Suprapubic skin (tissue), 4 donors: Measurements from ENCODE around the gene BRS3.

ENCODE experiments used
- EP300 ChIP-seq: sonication (generic); formaldehyde crosslinking; IDR thresholded peaks from one replicate; pipeline ENCODE4 v1.6.1; 2017; ENCODE audit warnings: antibody characterized with exemption
- POLR2A ChIP-seq, 2 donors: fragments of 450-650 bp; IDR thresholded peaks; one replicate each; pipeline ENCODE4 v1.6.1; 2017; ENCODE audit warnings: antibody characterized with exemption in 2 of 2, mild to moderate bottlenecking in 2 of 2, moderate library complexity in 2 of 2
- POLR2AphosphoS5 ChIP-seq, 3 donors: sonication (generic); formaldehyde crosslinking; IDR thresholded peaks; one replicate each; pipeline ENCODE4 v1.6.1; 2017; ENCODE audit warnings: antibody characterized with exemption in 3 of 3
- TF ChIP-seq, protein P1 (sequence below), 2 donors: fragments of 200-600 bp in 1 of 2; fragments of 450-650 bp in 1 of 2; sonication (generic) in 1 of 2; IDR thresholded peaks; one replicate each; pipeline ENCODE4 v1.5.1; 2016 to 2019; ENCODE audit warnings: antibody characterized with exemption in 2 of 2, mild to moderate bottlenecking in 1 of 2, moderate library complexity in 1 of 2

DNA sequence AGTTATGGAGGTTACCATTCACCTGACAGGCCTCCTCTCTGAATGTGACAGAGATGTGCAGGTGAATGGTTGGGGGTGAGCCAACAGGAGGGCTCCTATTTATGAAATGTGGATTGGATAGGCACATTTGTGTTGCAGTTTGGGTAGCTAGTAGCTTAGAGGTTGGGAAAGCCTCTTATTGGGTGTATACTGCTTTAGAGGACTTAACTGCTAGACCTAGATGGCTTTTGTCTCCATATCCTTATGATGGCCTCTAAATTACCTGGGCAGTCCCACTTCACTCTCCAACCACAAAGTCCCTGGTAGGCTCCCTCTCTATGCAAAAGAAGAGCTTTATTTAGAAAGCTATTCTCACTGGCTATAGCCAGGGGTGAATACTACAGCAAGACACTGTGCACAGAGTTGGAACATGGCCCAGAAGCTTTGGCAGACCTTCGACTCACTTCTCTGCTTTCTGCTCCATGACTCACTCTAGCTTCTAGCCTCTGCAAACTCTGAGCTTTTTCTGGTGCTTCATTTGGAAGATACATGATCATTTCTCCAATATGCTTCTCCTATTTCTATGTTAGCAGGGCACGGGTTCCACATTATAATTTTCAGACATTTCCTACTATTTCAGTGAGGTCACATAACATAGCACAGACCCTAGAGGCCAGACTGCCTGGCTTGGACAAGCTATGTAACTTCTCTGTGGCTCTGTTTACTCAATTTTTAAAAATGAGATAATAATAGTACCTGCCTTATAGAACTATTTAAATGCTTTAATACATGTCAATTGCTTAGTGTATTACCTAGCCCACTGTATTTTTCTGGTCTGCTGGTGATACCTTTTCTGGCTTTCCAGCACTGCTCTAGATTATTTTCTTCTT lies 38.2 kb downstream of the BRS3 start:
- TF ChIP-seq, protein P1, sequence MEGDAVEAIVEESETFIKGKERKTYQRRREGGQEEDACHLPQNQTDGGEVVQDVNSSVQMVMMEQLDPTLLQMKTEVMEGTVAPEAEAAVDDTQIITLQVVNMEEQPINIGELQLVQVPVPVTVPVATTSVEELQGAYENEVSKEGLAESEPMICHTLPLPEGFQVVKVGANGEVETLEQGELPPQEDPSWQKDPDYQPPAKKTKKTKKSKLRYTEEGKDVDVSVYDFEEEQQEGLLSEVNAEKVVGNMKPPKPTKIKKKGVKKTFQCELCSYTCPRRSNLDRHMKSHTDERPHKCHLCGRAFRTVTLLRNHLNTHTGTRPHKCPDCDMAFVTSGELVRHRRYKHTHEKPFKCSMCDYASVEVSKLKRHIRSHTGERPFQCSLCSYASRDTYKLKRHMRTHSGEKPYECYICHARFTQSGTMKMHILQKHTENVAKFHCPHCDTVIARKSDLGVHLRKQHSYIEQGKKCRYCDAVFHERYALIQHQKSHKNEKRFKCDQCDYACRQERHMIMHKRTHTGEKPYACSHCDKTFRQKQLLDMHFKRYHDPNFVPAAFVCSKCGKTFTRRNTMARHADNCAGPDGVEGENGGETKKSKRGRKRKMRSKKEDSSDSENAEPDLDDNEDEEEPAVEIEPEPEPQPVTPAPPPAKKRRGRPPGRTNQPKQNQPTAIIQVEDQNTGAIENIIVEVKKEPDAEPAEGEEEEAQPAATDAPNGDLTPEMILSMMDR (IDR thresholded peaks at IDR 0.05): no peak
- TF ChIP-seq POLR2AphosphoS5 (IDR thresholded peaks at IDR 0.05) (no peak), POLR2A (IDR thresholded peaks at IDR 0.05) (no peak), EP300 (no peak)
